ACC112 (cell line): ENCODE results near the gene NOP10.
A peak's percentile ranks its signal among the peaks of the same experiment; 100 is the strongest.

ENCODE experiments used
- H2AFZ ChIP-seq: fragments of 200-600 bp; sonication (generic); one replicate; pipeline ENCODE4 v1.6.0; 2017; ENCODE audit warnings: antibody characterized with exemption, low read length; ENCODE audit not compliant: unreplicated experiment
- H3K27ac ChIP-seq: fragments of 200-600 bp; sonication (generic); 2 replicates; pipeline ENCODE4 v1.5.1; 2014; ENCODE audit warnings: low read depth, mild to moderate bottlenecking, antibody characterized with exemption, low read length, moderate library complexity
- H3K27me3 ChIP-seq: fragments of 200-600 bp; sonication (generic); 2 replicates; pipeline ENCODE4 v1.6.1; 2014; ENCODE audit warnings: mild to moderate bottlenecking, antibody characterized with exemption, low read length, moderate library complexity, mixed read lengths; ENCODE audit not compliant: insufficient read depth
- H3K36me3 ChIP-seq: fragments of 200-600 bp; sonication (generic); 2 replicates; pipeline ENCODE4 v1.6.1; 2016; ENCODE audit warnings: mild to moderate bottlenecking, antibody characterized with exemption, low read length, moderate library complexity, mixed read lengths; ENCODE audit not compliant: insufficient read depth
- H3K4me1 ChIP-seq: fragments of 200-600 bp; sonication (generic); one replicate; pipeline ENCODE4 v1.6.1; 2016; ENCODE audit warnings: low read length, mixed read lengths; ENCODE audit not compliant: insufficient read depth, unreplicated experiment, control insufficient read depth
- H3K4me3 ChIP-seq: fragments of 200-600 bp; sonication (generic); 2 replicates; pipeline ENCODE4 v1.5.1; 2014; ENCODE audit warnings: mild to moderate bottlenecking, low read depth, low read length
- H3K79me2 ChIP-seq: fragments of 200-600 bp; sonication (generic); one replicate; pipeline ENCODE4 v1.6.0; 2016; ENCODE audit warnings: low read length; ENCODE audit not compliant: control insufficient read depth, unreplicated experiment, insufficient read depth

NOP10 gene

GRCh38 chr15:34367101-34368081 lies 24.5 kb upstream of the NOP10 start, which contains the start of gene LPCAT4:
LPCAT4 (minus strand) TSS chr15:34367196; CDS start chr15:34367100, 96 bp downstream.
- Histone ChIP-seq H3K27me3 (no peaks in the 10 kb centered on the region), H3K4me3 (peak within 1 kb of the TSS; percentile 89), H3K4me1 (peaks cover 23% of the 10 kb centered on the region), H2AFZ (peak within 1 kb of the TSS; percentile 78), H3K27ac (peak within 1 kb of the TSS; percentile 73), H3K79me2 (peaks cover 11% of the 10 kb centered on the region), H3K36me3 (no peaks in the 10 kb centered on the region)

- H3K36me3 ChIP-seq: no peaks in the 10 kb centered on the region
- H3K4me1 ChIP-seq: peaks cover 30% of the 10 kb centered on the region
- H3K79me2 ChIP-seq: peaks cover 11% of the 10 kb centered on the region
- peak overlapping the region; percentile 89 for H3K4me3 ChIP-seq
- no peaks in the 10 kb centered on the region for H3K27me3 ChIP-seq
- H3K27ac ChIP-seq: no peak overlapping the region
- H2AFZ ChIP-seq: peak overlapping the region; percentile 78
These were observed 23.5 kb upstream of the NOP10 start for GRCh38 chr15:34366271-34367065.

- no peaks in the 10 kb centered on the region for H3K27me3 ChIP-seq
- peak overlapping the region; percentile 78 for H2AFZ ChIP-seq
- no peak overlapping the region for H3K27ac ChIP-seq
- peaks cover 34% of the 10 kb centered on the region for H3K4me1 ChIP-seq
- H3K79me2 ChIP-seq: peaks cover 11% of the 10 kb centered on the region
- peak overlapping the region; percentile 89 for H3K4me3 ChIP-seq
- no peaks in the 10 kb centered on the region for H3K36me3 ChIP-seq
These were observed 22.9 kb upstream of the NOP10 start for GRCh38 chr15:34365836-34366235.

DNA sequence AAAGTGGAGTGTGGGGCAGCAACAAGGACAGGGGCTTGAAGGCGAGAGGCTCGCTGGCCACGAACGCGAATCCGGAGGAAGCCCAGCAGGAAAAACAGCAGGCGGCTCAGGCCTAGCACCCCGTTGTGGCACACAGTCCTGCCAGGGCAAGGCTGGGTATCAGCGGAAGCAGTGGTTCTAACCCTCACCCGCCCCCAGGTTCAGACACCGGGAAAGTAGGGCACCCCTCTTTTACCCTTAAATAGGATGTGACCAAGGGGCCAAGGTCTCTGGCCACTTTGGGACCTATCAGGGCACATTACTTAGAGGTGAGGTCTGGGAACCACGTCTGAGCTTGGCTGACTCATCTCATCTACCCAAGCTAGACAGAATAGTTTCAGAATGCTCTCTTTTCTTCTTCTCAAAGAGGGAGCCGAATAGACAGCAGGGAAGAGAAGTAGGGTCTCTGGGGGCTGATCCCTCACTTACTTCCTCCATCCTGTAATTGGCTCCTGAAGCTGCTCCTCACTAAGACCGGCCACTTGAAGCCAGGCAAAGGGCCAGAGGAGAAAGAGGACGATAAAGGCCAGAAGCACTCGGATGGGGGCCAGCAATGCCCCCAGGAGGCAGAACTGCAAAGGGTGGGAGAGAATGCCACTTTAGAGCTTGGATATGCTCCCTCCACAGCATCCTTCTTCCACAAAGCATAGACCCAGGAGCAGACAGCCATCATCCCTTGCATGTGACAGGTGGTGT lies 22.3 kb upstream of the NOP10 start:
- peaks cover 34% of the 10 kb centered on the region for H3K4me1 ChIP-seq
- peak overlapping the region; percentile 89 for H3K4me3 ChIP-seq
- no peaks in the 10 kb centered on the region for H3K27me3 ChIP-seq
- no peak overlapping the region for H3K27ac ChIP-seq
- no peaks in the 10 kb centered on the region for H3K36me3 ChIP-seq
- H2AFZ ChIP-seq: no peak overlapping the region
- peaks cover 11% of the 10 kb centered on the region for H3K79me2 ChIP-seq

DNA sequence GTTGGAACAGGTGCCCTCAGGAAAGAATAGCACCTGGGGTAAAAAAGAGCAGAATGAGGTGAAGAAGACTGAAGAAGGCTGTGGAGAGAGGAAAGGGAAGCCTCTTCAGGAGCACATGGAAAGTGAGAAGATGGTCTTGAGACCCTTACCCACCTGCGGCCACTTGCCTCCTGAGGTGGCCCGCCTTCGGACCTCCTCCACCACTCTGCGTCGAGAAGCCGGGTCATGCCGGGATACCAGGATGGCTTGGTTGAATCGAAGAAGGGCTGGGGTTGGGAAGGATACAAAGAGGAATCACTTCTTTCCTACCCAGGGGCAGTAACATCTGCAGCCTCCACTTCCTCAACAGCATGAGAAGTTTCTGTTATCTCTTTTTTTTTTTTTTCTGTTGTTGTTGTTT lies 21.1 kb upstream of the NOP10 start:
- Histone ChIP-seq H3K4me3 (no peak overlapping the region), H3K36me3 (no peaks in the 10 kb centered on the region), H2AFZ (no peak overlapping the region), H3K27me3 (no peaks in the 10 kb centered on the region), H3K27ac (no peak overlapping the region), H3K4me1 (peaks cover 41% of the 10 kb centered on the region), H3K79me2 (peaks cover 11% of the 10 kb centered on the region)

GRCh38 chr15:34362047-34362773 lies 19.3 kb upstream of the NOP10 start:
- Histone ChIP-seq H3K79me2 (peaks cover 11% of the 10 kb centered on the region), H3K27ac (no peak overlapping the region), H3K36me3 (peaks cover 1% of the 10 kb centered on the region; the same call in 1 of the 2 replicates), H3K4me3 (no peak overlapping the region), H3K4me1 (peaks cover 38% of the 10 kb centered on the region), H2AFZ (no peak overlapping the region), H3K27me3 (no peaks in the 10 kb centered on the region)

- Histone ChIP-seq H3K36me3 (peaks cover 4% of the 10 kb centered on the region; the same call in 1 of the 2 replicates), H3K27me3 (no peaks in the 10 kb centered on the region), H3K4me1 (peaks cover 38% of the 10 kb centered on the region), H3K27ac (no peak overlapping the region), H3K4me3 (no peak overlapping the region), H3K79me2 (peaks cover 11% of the 10 kb centered on the region), H2AFZ (no peak overlapping the region)
These were observed 18.3 kb upstream of the NOP10 start for GRCh38 chr15:34361278-34361677.

- Histone ChIP-seq H3K4me3 (no peak overlapping the region), H2AFZ (no peak overlapping the region), H3K27me3 (no peaks in the 10 kb centered on the region), H3K79me2 (peaks cover under 1% of the 10 kb centered on the region), H3K27ac (no peak overlapping the region), H3K4me1 (peaks cover 30% of the 10 kb centered on the region), H3K36me3 (peaks cover 4% of the 10 kb centered on the region; the same call in 1 of the 2 replicates)
These were observed 17.4 kb upstream of the NOP10 start for GRCh38 chr15:34360298-34360697.

DNA sequence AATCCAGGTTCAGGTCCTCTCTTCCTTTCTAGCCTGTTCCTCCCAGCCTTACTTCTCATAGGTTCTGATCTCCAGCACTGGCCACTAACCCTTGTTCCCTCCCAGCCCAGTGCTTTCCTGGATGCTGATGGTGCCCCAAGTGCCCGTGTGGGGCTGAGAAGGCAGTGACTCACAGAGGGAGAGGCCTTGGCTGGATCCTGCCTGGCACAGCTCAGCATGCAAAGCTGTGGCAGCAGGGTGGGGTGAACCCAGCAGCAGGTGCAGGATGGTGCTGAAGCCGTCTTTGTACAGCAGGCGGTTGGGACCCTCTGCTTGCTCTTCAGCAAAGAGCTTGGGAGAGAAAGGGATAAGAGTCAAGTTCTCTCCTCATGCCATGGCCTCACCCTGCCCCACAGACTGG lies 16.5 kb upstream of the NOP10 start:
- H3K4me1 ChIP-seq: peaks cover 24% of the 10 kb centered on the region
- H3K27ac ChIP-seq: no peak overlapping the region
- H3K4me3 ChIP-seq: no peak overlapping the region
- H2AFZ ChIP-seq: no peak overlapping the region
- no peaks in the 10 kb centered on the region for H3K27me3 ChIP-seq
- H3K79me2 ChIP-seq: no peaks in the 10 kb centered on the region
- peaks cover 4% of the 10 kb centered on the region; the same call in 1 of the 2 replicates for H3K36me3 ChIP-seq
